ENCODE data around the gene LYG1. TPM values are rescaled to one million over a fixed set of nuclear protein-coding genes. Genes with fewer than 3 reads are reported as not detected.
A peak's percentile ranks its signal among the peaks of the same experiment; 100 is the strongest.

Gene LYG1
- total and polyA plus RNA-seq, 9 of the 15 experiments (the other 6 are each of a cell fraction or from before 2014, with no cell fraction given) = 0.64 to 2.6 (median 1.2) TPM

DNA sequence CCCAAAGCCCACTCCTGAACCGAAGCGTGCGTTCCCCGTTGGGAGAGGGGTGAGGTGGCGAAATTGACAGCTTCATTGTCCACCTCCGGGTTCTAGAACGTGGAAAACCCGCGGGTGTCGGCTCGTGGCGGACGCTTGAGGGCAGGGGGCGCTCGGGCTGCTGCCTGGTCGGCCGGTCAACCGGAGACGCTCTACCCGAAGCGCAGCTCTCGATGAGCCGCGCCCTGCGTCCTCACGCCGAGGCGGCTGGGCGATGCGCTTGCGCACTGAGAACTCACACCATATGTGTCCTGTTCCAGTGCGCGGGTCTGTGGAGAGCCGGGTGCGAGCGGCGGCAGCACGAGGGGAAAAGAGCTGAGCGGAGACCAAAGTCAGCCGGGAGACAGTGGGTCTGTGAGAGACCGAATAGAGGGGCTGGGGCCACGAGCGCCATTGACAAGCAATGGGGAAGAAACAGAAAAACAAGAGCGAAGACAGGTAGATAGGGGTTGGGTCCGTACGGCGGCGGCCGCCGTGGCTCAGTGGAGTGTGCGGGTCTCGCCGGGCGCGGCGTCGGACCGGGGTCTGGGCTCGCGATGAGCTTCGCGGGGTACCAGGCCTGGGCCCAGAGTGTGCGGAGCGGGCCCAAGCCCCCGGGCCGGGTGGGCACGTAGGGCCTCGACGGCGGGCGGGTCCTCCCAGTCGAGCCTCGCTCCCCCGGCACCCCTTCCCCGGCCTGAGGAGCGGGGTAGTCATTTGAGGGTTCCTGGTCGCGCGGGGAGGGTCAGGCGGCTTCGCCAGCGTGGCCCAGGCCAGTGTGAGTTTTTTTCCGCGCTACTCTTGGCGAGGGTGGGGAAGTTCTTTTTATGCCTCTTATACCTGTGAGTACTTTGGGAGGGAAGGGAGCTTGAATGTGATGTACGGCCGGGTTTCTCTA is 36.4 kb upstream of the LYG1 start, which contains the start of gene EIF5B (continued):
- TF ChIP-seq, protein P1, sequence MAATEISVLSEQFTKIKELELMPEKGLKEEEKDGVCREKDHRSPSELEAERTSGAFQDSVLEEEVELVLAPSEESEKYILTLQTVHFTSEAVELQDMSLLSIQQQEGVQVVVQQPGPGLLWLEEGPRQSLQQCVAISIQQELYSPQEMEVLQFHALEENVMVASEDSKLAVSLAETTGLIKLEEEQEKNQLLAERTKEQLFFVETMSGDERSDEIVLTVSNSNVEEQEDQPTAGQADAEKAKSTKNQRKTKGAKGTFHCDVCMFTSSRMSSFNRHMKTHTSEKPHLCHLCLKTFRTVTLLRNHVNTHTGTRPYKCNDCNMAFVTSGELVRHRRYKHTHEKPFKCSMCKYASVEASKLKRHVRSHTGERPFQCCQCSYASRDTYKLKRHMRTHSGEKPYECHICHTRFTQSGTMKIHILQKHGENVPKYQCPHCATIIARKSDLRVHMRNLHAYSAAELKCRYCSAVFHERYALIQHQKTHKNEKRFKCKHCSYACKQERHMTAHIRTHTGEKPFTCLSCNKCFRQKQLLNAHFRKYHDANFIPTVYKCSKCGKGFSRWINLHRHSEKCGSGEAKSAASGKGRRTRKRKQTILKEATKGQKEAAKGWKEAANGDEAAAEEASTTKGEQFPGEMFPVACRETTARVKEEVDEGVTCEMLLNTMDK (IDR thresholded peaks at IDR 0.05; ENCODE audit: borderline replicate concordance, insufficient read depth, low read depth, low read length, poor library complexity, severe bottlenecking) = peak; percentile 96
- TF ChIP-seq XRCC4 (IDR thresholded peaks at IDR 0.05; ENCODE audit: extremely low read depth, insufficient read depth, insufficient read length) (no peak), ZNF707 (CRISPR knock-in tag; conservative IDR thresholded peaks at IDR 0.05) (no peak), CXXC5 (CRISPR knock-in tag; IDR thresholded peaks at IDR 0.05) (peak; percentile 95), ZBTB1 (CRISPR knock-in tag; IDR thresholded peaks at IDR 0.05; ENCODE audit: borderline replicate concordance, low read depth) (peak; percentile 39), CBX5 (IDR thresholded peaks at IDR 0.05; ENCODE audit: borderline replicate concordance, low read depth) (no peak), MYC (IDR thresholded peaks at IDR 0.05; ENCODE audit: low read depth, low read length) (peak; percentile 89), MYC (CRISPR knock-in tag; IDR thresholded peaks at IDR 0.05; ENCODE audit: borderline replicate concordance, low read depth) (no peak), E2F8 (IDR thresholded peaks at IDR 0.05; ENCODE audit: low read depth, partially characterized antibody) (peak; percentile 40), HMG20A (CRISPR knock-in tag; conservative IDR thresholded peaks at IDR 0.05) (no peak), ZNF764 (CRISPR knock-in tag; IDR thresholded peaks at IDR 0.05; ENCODE audit: low read depth) (no peak)
